Fibroblast of lung (primary cell): Measurements from ENCODE around the gene PPP2R3B.

Source experiments
- CTCF ChIP-seq, 2 donors: IDR thresholded peaks in 1 of 2; conservative IDR thresholded peaks in 1 of 2; 1 replicate in 1 of 2; 2 replicates in 1 of 2; pipeline ENCODE4 v1.5.1; 2011 to 2012; ENCODE audit warnings: low read length in 2 of 2, control low read depth in 1 of 2, inconsistent platforms in 1 of 2, low read depth in 1 of 2, mild to moderate bottlenecking in 1 of 2
- EZH2 ChIP-seq: IDR thresholded peaks from 2 replicates; pipeline ENCODE4 v1.5.1; 2012; ENCODE audit warnings: low read length, control low read depth, mild to moderate bottlenecking; ENCODE audit errors: missing control alignments

GRCh38 chrX:373641-374471 is 12.9 kb downstream of the PPP2R3B start:
- no peak for TF ChIP-seq CTCF (conservative IDR thresholded peaks at IDR 0.05 in 1 of 2, IDR thresholded peaks at IDR 0.05 in 1 of 2; ENCODE audit: low read depth in 1 of 2, low read length in 2 of 2)
- peak; percentile 44 for TF ChIP-seq EZH2
